K562 (cell line): ENCODE data around the gene CCDC9. TPM values are rescaled to one million over a fixed set of nuclear protein-coding genes. Genes with fewer than 3 reads are reported as not detected.

ENCODE experiments used
- ATAC-seq: fragments of 200-7000 bp; cut with Tn5 transposase; 3 replicates; pipeline ENCODE4 v1.9.1; 2020; ENCODE audit warnings: moderate library complexity
- BruUV-seq: library from RNA; stranded (reverse); fragments of 400-500 nt; replicated peaks from 2 replicates; lab custom pipeline; 2021; lab: Mats Ljungman, UMichigan
- CTCF ChIA-PET: fragments of 300-600 bp; formaldehyde crosslinking; extraction: SDS; loops from one replicate; lab custom pipeline; 2021; ENCODE audit warnings: low intra/inter-chr PET ratio; lab: Yijun Ruan, JAX
- POLR2A ChIA-PET: fragments of 300-600, 350-650 bp; sonication (Branson Sonifier 250); formaldehyde crosslinking; extraction: SDS; loops from one replicate; lab custom pipeline; 2021; ENCODE audit warnings: antibody characterized with exemption, inconsistent platforms; lab: Yijun Ruan, JAX
- DNase-seq, 4 experiments: peaks; one replicate each; pipeline versions ENCODE4 v3.0.0 to v3.0.0-alpha.2; 2011 to 2018; ENCODE audit warnings: low spot score in 3 of 4, mixed read lengths in 3 of 4; ENCODE audit errors: extremely low read depth in 1 of 4
- FAIRE-seq: peaks from 2 replicates; lab custom pipeline; 2011; peaks lifted over from hg19 to GRCh38; lab: Jason Lieb, UNC
- H2AFZ ChIP-seq: 2 replicates; pipeline ENCODE4 v1.6.0; 2011; ENCODE audit warnings: low read depth, low read length, control low read depth, inconsistent platforms
- H3K27ac ChIP-seq: fragments of 200-600 bp; 3 replicates; pipeline ENCODE4 v1.8.0; 2011; ENCODE audit warnings: low read depth, mild to moderate bottlenecking, control low read depth, inconsistent platforms, low read length, moderate library complexity, mixed read lengths; ENCODE audit errors: extremely low read depth
- H3K27me3 ChIP-seq, 2 experiments: fragments of 300-600 bp in 1 of 2; 2 replicates in 1 of 2; 3 replicates in 1 of 2; pipeline versions ENCODE4 v1.6.0 to v1.8.0; 2011; ENCODE audit warnings: inconsistent platforms in 2 of 2, low read length in 2 of 2, mild to moderate bottlenecking in 1 of 2, mixed read lengths in 1 of 2, moderate library complexity in 1 of 2; ENCODE audit not compliant: control insufficient read depth in 2 of 2, insufficient read depth in 2 of 2
- H3K36me3 ChIP-seq: fragments of 300-600 bp; 3 replicates; pipeline ENCODE4 v1.8.0; 2011; ENCODE audit warnings: mild to moderate bottlenecking, low read length, inconsistent platforms; ENCODE audit not compliant: control insufficient read depth, insufficient read depth
- H3K4me1 ChIP-seq, 2 experiments: fragments of 200-600 bp in 1 of 2; replicated peaks in 1 of 2; 2 replicates in 1 of 2; 3 replicates in 1 of 2; pipeline versions ENCODE4 v1.5.1 to v1.8.0; 2011; ENCODE audit warnings: inconsistent platforms in 2 of 2, low read length in 2 of 2, mild to moderate bottlenecking in 1 of 2, mixed read lengths in 1 of 2, moderate library complexity in 1 of 2; ENCODE audit not compliant: control insufficient read depth in 2 of 2, insufficient read depth in 2 of 2
- H3K4me2 ChIP-seq: 2 replicates; pipeline ENCODE4 v1.6.1; 2011; ENCODE audit warnings: low read length, control low read depth, inconsistent platforms, mixed read lengths; ENCODE audit not compliant: insufficient read depth
- H3K4me3 ChIP-seq: fragments of 200-600 bp; sonication (generic), shearing (Covaris generic); 2 replicates; pipeline ENCODE4 v1.5.1; 2016; ENCODE audit warnings: control low read depth, inconsistent platforms
- H3K79me2 ChIP-seq: fragments of 200-600 bp; 3 replicates; pipeline ENCODE4 v1.8.0; 2011; ENCODE audit warnings: low read length, inconsistent platforms; ENCODE audit not compliant: control insufficient read depth, insufficient read depth
- H3K9ac ChIP-seq, 2 experiments: 2 replicates each; pipeline versions ENCODE4 v1.6.0 to v1.6.1; 2011; ENCODE audit warnings: low read depth in 2 of 2, low read length in 2 of 2, control low read depth in 1 of 2, inconsistent platforms in 1 of 2, mild to moderate bottlenecking in 1 of 2, mixed read lengths in 1 of 2; ENCODE audit not compliant: insufficient read depth in 1 of 2
- H3K9me1 ChIP-seq: one replicate; pipeline ENCODE4 v1.6.0; 2011; ENCODE audit warnings: inconsistent platforms, mild to moderate bottlenecking, low read length, moderate library complexity; ENCODE audit not compliant: control insufficient read depth, insufficient read depth
- H3K9me3 ChIP-seq: replicated peaks from 2 replicates; pipeline ENCODE4 v1.5.1; 2011; ENCODE audit warnings: low read depth, low read length, inconsistent platforms; ENCODE audit not compliant: control insufficient read depth, insufficient read depth
- H4K20me1 ChIP-seq: replicated peaks from 2 replicates; pipeline ENCODE4 v1.6.1; 2011; ENCODE audit warnings: low read length, inconsistent platforms, mixed read lengths; ENCODE audit not compliant: control insufficient read depth, insufficient read depth
- CHCHD3 ChIP-seq: fragments of 250-450 bp; sonication (Bioruptor Pico); IDR thresholded peaks from 2 replicates; pipeline ENCODE4 v2.1.2; 2022; ENCODE audit warnings: mild to moderate bottlenecking
- EWSR1 ChIP-seq: fragments of 450-650 bp; IDR thresholded peaks from 2 replicates; pipeline ENCODE4 v1.6.1; 2018; ENCODE audit warnings: borderline replicate concordance, mild to moderate bottlenecking, low read depth, moderate library complexity; ENCODE audit not compliant: partially characterized antibody
- HCFC1 ChIP-seq: IDR thresholded peaks from 2 replicates; pipeline ENCODE4 v1.6.1; 2012; ENCODE audit warnings: low read depth, low read length, improper control_type of control experiment
- KAT8 ChIP-seq: fragments of 450-650 bp; IDR thresholded peaks from 2 replicates; pipeline ENCODE4 v1.6.1; 2016; ENCODE audit warnings: low read depth, mild to moderate bottlenecking
- MAFK ChIP-seq: IDR thresholded peaks from 2 replicates; pipeline ENCODE4 v1.6.1; 2011; ENCODE audit warnings: low read length, improper control_type of control experiment
- MTA3 ChIP-seq: fragments of 450-650 bp; formaldehyde crosslinking; IDR thresholded peaks from 2 replicates; pipeline ENCODE4 v1.6.1; 2017; ENCODE audit warnings: mild to moderate bottlenecking, borderline replicate concordance
- NCOA1 ChIP-seq: fragments of 450-650 bp; IDR thresholded peaks from 2 replicates; pipeline ENCODE4 v1.6.1; 2016; ENCODE audit warnings: low read depth
- YY1 ChIP-seq, 3 experiments: IDR thresholded peaks; 2 replicates each; pipeline ENCODE4 v1.6.1; 2011; ENCODE audit warnings: low read length in 2 of 3, mild to moderate bottlenecking in 2 of 3, moderate library complexity in 2 of 3, borderline replicate concordance in 1 of 3, control low read depth in 1 of 3, low read depth in 1 of 3; ENCODE audit not compliant: insufficient read depth in 3 of 3, insufficient replicate concordance in 2 of 3, control insufficient read depth in 1 of 3, insufficient read length in 1 of 3; ENCODE audit errors: extremely low read depth in 1 of 3
- ZFP36 ChIP-seq: fragments of 150-350 bp; IDR thresholded peaks from 2 replicates; pipeline ENCODE4 v1.6.1; 2018; ENCODE audit warnings: low read length, low read depth; ENCODE audit not compliant: partially characterized antibody
- ZNF3 ChIP-seq: fragments of 250-450 bp; sonication (Bioruptor Pico); IDR thresholded peaks from 2 replicates; pipeline ENCODE4 v1.5.0; 2021; ENCODE audit warnings: mild to moderate bottlenecking, moderate library complexity
- ZNF398 ChIP-seq: fragments of 250-450 bp; sonication (Bioruptor Pico); IDR thresholded peaks from 2 replicates; pipeline ENCODE4 v1.8.0; 2021; ENCODE audit warnings: moderate library complexity, mild to moderate bottlenecking, inconsistent platforms
- WGBS: fragments of 100-300 bp; shearing (Covaris generic); methylation state at CpG from one replicate; pipeline ENCODE4 v1.1.6; 2016; ENCODE audit warnings: low coverage, mixed read lengths; ENCODE audit not compliant: insufficient coverage; ENCODE audit errors: missing lambda C conversion rate; 5-methylcytosine and 5-hydroxymethylcytosine counted together
- in situ Hi-C: fragments of 300-500 bp; cut with MboI; formaldehyde crosslinking; loops from 4 replicates; pipeline ENCODE4 v1.15.0; 2018; ENCODE audit warnings: inconsistent platforms, mixed read lengths
- intact Hi-C: fragments of 100-400 bp; cut with micrococcal nuclease; formaldehyde crosslinking; loops from 2 replicates; pipeline ENCODE4 v1.14.2; 2022
- polyA plus RNA-seq, 8 experiments: library from polyadenylated mRNA; depleted of rRNA in 4 of 8; stranded (reverse) in 5 of 8; unstranded in 3 of 8; fragments of >200 nt; fragmentation: Nextera tagmentation in 2 of 8; fragmentation: Illumina TruSeq in 1 of 8; extraction: Ambion mirVana in 2 of 8; extraction: Trizol in 1 of 8; gene quantifications; 2 replicates each; pipeline versions ENCODE4 v1.2.1 to v1.2.3, GENCODE V29; 2011 to 2014; ENCODE audit warnings: inconsistent platforms in 1 of 8, missing spikeins in 1 of 8
- total RNA-seq, 7 experiments: library from RNA; depleted of rRNA in 6 of 7; stranded (reverse); fragments of >200 nt in 6 of 7; fragmentation: Illumina TruSeq in 2 of 7; extraction: Trizol in 2 of 7; gene quantifications; 2 replicates each; pipeline versions ENCODE4 v1.2.1 to v1.2.3, GENCODE V29; 2011 to 2021; ENCODE audit warnings: low replicate concordance in 1 of 7
- TF ChIP-seq, protein P1 (sequence below): sonication (generic); formaldehyde crosslinking; IDR thresholded peaks from 2 replicates; pipeline ENCODE4 v1.9.0; 2022; ENCODE audit warnings: mild to moderate bottlenecking, missing genetic modification reagents

CCDC9 gene
- total and polyA plus RNA-seq, 9 of the 15 experiments (the other 6 are each of a cell fraction or from before 2014, with no cell fraction given) = 0.23 to 38.6 (median 8.4) TPM

- no peaks in the 10 kb centered on the region for H3K9me3 ChIP-seq
- intact Hi-C loops (loop anchor here (2.0 kb wide), 1 partner anchor 87 kb away; no protein-coding TSS in a partner anchor), in situ Hi-C loops (no loop called here)
- POLR2A ChIA-PET = no interaction called here
- BruUV-seq = no TSS peak
- no peak overlapping the region for H3K27ac ChIP-seq
- FAIRE-seq (no peak), ATAC-seq (no peak), DNase-seq (no peak)
- H4K20me1 ChIP-seq = no peaks in the 10 kb centered on the region
- H3K9ac ChIP-seq = no peak overlapping the region
- H3K9me1 ChIP-seq = no peaks in the 10 kb centered on the region
- H3K27me3 ChIP-seq = no peaks in the 10 kb centered on the region
- H3K36me3 ChIP-seq = no peaks in the 10 kb centered on the region
- no peak overlapping the region for H3K4me2 ChIP-seq
- no peak for TF ChIP-seq YY1 (IDR thresholded peaks at IDR 0.05; ENCODE audit: borderline replicate concordance in 1 of 3, control insufficient read depth in 1 of 3, extremely low read depth in 1 of 3, insufficient read depth in 3 of 3, insufficient read length in 1 of 3, insufficient replicate concordance in 2 of 3, low read depth in 1 of 3, low read length in 2 of 3)
- TF ChIP-seq KAT8 = no peak
- no peak for TF ChIP-seq MAFK
- no peak for TF ChIP-seq HCFC1
- TF ChIP-seq NCOA1 = no peak
- TF ChIP-seq ZNF398 (CRISPR knock-in tag) = no peak
- no peak for TF ChIP-seq ZNF3 (CRISPR knock-in tag)
- TF ChIP-seq, protein P1, sequence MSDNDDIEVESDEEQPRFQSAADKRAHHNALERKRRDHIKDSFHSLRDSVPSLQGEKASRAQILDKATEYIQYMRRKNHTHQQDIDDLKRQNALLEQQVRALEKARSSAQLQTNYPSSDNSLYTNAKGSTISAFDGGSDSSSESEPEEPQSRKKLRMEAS (CRISPR knock-in tag) = no peak
- TF ChIP-seq ZFP36 = no peak
- no peak for TF ChIP-seq MTA3
- no peak for TF ChIP-seq EWSR1
- no peak for TF ChIP-seq CHCHD3 (CRISPR knock-in tag)
- no peak overlapping the region for H3K4me3 ChIP-seq
- CTCF ChIA-PET = interaction anchor here (0.6 kb wide), 1 partner anchor 48 kb away, joined by 3 read pairs; no protein-coding TSS in a partner anchor
- 63% methylated on average over 6 of the region's 6 CpGs for WGBS
- H2AFZ ChIP-seq = no peak overlapping the region
- peaks cover 2 to 7% of the 10 kb centered on the region in 2 experiments; a peak in 4 of 5 replicates for H3K4me1 ChIP-seq
- no peaks in the 10 kb centered on the region for H3K79me2 ChIP-seq
Observed at GRCh38 chr19:47303966-47304365, 47.6 kb downstream of the CCDC9 start.
